ENCODE data around the gene CTNNAL1. TPM values are rescaled to one million over a fixed set of nuclear protein-coding genes. Genes with fewer than 3 reads are reported as not detected.

CTNNAL1 gene
- total RNA-seq, 1 donor from 2014 or later = 35.2 TPM

DNA sequence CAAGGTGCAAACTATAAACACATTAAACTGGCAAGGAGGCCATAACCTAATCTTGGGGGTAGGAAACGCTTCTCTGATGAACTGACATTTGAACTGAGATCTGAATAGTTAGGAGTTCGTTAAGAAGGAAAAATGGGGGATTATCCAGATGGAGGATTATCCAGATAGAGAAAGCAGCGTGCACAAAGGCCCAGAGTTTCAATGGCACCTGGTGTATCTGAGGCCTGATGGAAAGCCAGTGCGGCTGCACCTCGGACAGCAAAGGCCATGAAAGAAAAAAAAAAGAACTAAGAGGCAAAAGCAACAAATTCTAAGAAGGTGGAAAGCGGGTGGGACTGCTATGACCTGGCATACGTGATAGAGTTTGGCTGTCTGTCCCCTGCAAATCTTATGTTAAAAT lies 13.0 kb upstream of the CTNNAL1 start:
- H3K4me3 ChIP-seq = no peak overlapping the region
- H3K27me3 ChIP-seq (ENCODE audit: low read depth) = no peaks in the 10 kb centered on the region
- no peak overlapping the region for H3K27ac ChIP-seq
- intact Hi-C loops (cut with DNase I) = no loop called here
- no peak for TF ChIP-seq CTCF (IDR thresholded peaks at IDR 0.05)
- peaks cover 23% of the 10 kb centered on the region for H3K4me1 ChIP-seq
- H3K36me3 ChIP-seq = peaks cover 24% of the 10 kb centered on the region
- H3K9me3 ChIP-seq = no peaks in the 10 kb centered on the region
- DNase-seq (no peak), ATAC-seq (no peak)

DNA sequence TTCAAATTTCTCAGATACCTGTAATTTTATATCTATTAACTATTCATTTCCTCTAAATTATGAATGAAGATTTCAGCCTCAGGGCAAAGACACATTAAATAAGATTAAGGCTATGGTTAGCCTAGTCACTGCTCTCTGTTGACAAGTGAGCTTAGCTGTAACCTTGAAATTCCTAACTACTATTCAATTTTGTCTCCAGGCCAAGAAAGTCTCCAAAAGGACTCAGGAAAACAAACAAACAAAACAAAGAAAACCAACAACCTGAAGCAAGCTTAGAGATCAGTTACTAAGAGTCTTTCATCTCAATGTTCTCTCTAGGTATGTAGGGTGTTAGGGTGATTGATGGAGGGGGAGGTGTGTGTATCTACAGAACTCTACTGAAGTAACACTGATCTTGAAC lies 9.6 kb upstream of the CTNNAL1 start:
- intact Hi-C loops (cut with DNase I) = no loop called here
- Histone ChIP-seq H3K4me1 (peaks cover 33% of the 10 kb centered on the region), H3K27ac (no peak overlapping the region), H3K9me3 (no peaks in the 10 kb centered on the region), H3K4me3 (no peak overlapping the region), H3K36me3 (peaks cover 9% of the 10 kb centered on the region), H3K27me3 (ENCODE audit: low read depth) (no peaks in the 10 kb centered on the region)
- TF ChIP-seq CTCF (IDR thresholded peaks at IDR 0.05) = no peak
- DNase-seq = no peak
- ATAC-seq = peak in 1 of 2 donors; percentile 50

GRCh38 chr9:109020581-109021511 lies 7.5 kb upstream of the CTNNAL1 start:
- H3K4me3 ChIP-seq = no peak overlapping the region
- no peak for ATAC-seq
- intact Hi-C loops (cut with DNase I) = no loop called here
- peaks cover 9% of the 10 kb centered on the region for H3K36me3 ChIP-seq
- no peak for DNase-seq
- H3K4me1 ChIP-seq = peaks cover 31% of the 10 kb centered on the region
- H3K27me3 ChIP-seq (ENCODE audit: low read depth) = no peaks in the 10 kb centered on the region
- no peaks in the 10 kb centered on the region for H3K9me3 ChIP-seq
- no peak overlapping the region for H3K27ac ChIP-seq
- no peak for TF ChIP-seq CTCF (IDR thresholded peaks at IDR 0.05)

DNA sequence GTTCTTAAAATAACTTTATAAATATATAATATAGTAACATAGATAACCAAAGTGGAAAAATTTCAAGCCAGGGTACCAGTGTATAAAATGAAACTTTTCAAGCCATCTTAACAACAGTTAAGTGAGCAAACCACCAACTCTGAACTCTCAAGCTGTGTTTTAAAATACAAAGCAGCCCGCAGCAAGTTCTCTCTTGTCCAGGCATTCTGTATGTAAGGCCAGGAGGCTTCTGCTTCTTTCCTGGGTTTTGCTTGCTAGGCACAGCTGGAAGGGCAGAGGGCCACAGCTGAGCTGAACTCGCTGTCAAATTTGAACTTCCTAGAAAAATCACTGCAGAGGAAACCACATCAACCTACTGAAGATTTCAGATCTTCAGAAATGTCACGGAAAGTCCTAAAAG lies 6.8 kb upstream of the CTNNAL1 start:
- Histone ChIP-seq H3K36me3 (peaks cover 9% of the 10 kb centered on the region), H3K27ac (no peak overlapping the region), H3K27me3 (ENCODE audit: low read depth) (no peaks in the 10 kb centered on the region), H3K9me3 (no peaks in the 10 kb centered on the region), H3K4me1 (peaks cover 31% of the 10 kb centered on the region), H3K4me3 (no peak overlapping the region)
- no peak for TF ChIP-seq CTCF (IDR thresholded peaks at IDR 0.05)
- intact Hi-C loops (cut with DNase I) = no loop called here
- no peak for ATAC-seq
- DNase-seq = no peak

DNA sequence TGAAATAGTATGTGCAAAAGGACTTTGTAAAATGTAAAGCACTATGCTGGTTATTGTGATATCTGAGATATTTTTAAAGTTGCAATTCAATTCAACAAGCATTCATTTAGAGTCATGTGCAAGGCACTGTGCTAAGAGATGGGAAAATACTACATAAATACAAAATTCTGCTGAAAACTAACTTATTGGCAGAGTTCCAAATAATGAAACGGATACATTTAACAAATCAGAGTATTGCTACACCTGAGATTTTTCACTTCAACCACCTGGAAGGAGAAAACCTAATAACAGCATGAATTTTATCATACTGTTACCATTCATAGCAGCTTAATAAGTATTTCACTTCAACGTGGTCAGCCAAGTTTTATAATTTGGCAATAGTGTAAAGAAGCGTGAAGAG lies 6.1 kb upstream of the CTNNAL1 start:
- no peaks in the 10 kb centered on the region for H3K9me3 ChIP-seq
- no peaks in the 10 kb centered on the region for H3K27me3 ChIP-seq (ENCODE audit: low read depth)
- H3K27ac ChIP-seq = no peak overlapping the region
- intact Hi-C loops (cut with DNase I) = no loop called here
- no peak for TF ChIP-seq CTCF (IDR thresholded peaks at IDR 0.05)
- H3K36me3 ChIP-seq = peaks cover 9% of the 10 kb centered on the region
- no peak overlapping the region for H3K4me3 ChIP-seq
- H3K4me1 ChIP-seq = peaks cover 38% of the 10 kb centered on the region
- no peak for ATAC-seq
- DNase-seq = no peak

All from lower lobe of right lung (tissue), 2 donors.